Liver (tissue), 9 donors: ENCODE data around the gene BAMBI. TPM values are rescaled to one million over a fixed set of nuclear protein-coding genes. Genes with fewer than 3 reads are reported as not detected.

ENCODE experiments used
- DNase-seq: peaks from one replicate; pipeline ENCODE4 v3.0.0-alpha.2; 2017; ENCODE audit warnings: low spot score
- H3K27ac ChIP-seq, 2 donors: one replicate each; pipeline ENCODE4 v1.7.0; 2013; ENCODE audit warnings: inconsistent platforms in 2 of 2, low read length in 2 of 2, control low read depth in 1 of 2, low read depth in 1 of 2, mild to moderate bottlenecking in 1 of 2
- H3K27me3 ChIP-seq, 4 donors: one replicate each; pipeline versions ENCODE4 v1.6.1 to v1.7.0; 2013; ENCODE audit warnings: low read length in 3 of 4, inconsistent platforms in 1 of 4, mild to moderate bottlenecking in 1 of 4, moderate library complexity in 1 of 4; ENCODE audit not compliant: control insufficient read depth in 4 of 4, insufficient read depth in 4 of 4
- H3K36me3 ChIP-seq, 4 donors: one replicate each; pipeline versions ENCODE4 v1.6.1 to v1.7.0; 2013; ENCODE audit warnings: low read length in 3 of 4, mild to moderate bottlenecking in 3 of 4, low read depth in 1 of 4, moderate library complexity in 1 of 4; ENCODE audit not compliant: control insufficient read depth in 4 of 4, insufficient read depth in 3 of 4
- H3K4me1 ChIP-seq, 4 donors: one replicate each; pipeline versions ENCODE4 v1.6.1 to v1.7.0; 2013; ENCODE audit warnings: low read length in 3 of 4, mild to moderate bottlenecking in 3 of 4, moderate library complexity in 1 of 4; ENCODE audit not compliant: control insufficient read depth in 4 of 4, insufficient read depth in 4 of 4
- H3K4me3 ChIP-seq, 3 donors: one replicate each; pipeline versions ENCODE4 v1.6.1 to v1.7.0; 2013; ENCODE audit warnings: low read length in 3 of 3, control low read depth in 1 of 3, low read depth in 1 of 3, mild to moderate bottlenecking in 1 of 3
- H3K9ac ChIP-seq, 2 donors: one replicate each; pipeline ENCODE4 v1.7.0; 2013; ENCODE audit warnings: low read length in 2 of 2, mild to moderate bottlenecking in 2 of 2, moderate library complexity in 2 of 2, control low read depth in 1 of 2, low read depth in 1 of 2
- H3K9me3 ChIP-seq, 4 donors: one replicate each; pipeline versions ENCODE4 v1.6.1 to v1.7.0; 2013; ENCODE audit warnings: low read length in 3 of 4; ENCODE audit not compliant: control insufficient read depth in 4 of 4
- ATF3 ChIP-seq: IDR thresholded peaks from 2 replicates; pipeline ENCODE4 v1.6.1; 2016; ENCODE audit warnings: antibody characterized with exemption
- CTCF ChIP-seq: fragments of 150-350 bp; IDR thresholded peaks from 2 replicates; pipeline ENCODE4 v1.5.1; 2017; ENCODE audit warnings: improper control_type of control experiment, low read depth, low read length; ENCODE audit not compliant: missing input control
- EGR1 ChIP-seq, 2 donors: IDR thresholded peaks; 2 replicates each; pipeline ENCODE4 v1.6.1; 2016 to 2018; ENCODE audit warnings: antibody characterized with exemption in 2 of 2, low read depth in 2 of 2
- FOXA1 ChIP-seq: IDR thresholded peaks from 2 replicates; pipeline ENCODE4 v1.6.1; 2016; ENCODE audit warnings: antibody characterized with exemption
- FOXA2 ChIP-seq: IDR thresholded peaks from 2 replicates; pipeline ENCODE4 v1.6.1; 2016; ENCODE audit warnings: antibody characterized with exemption
- GABPA ChIP-seq, 2 donors: IDR thresholded peaks in 1 of 2; conservative IDR thresholded peaks in 1 of 2; 2 replicates each; pipeline ENCODE4 v1.6.1; 2016; ENCODE audit warnings: antibody characterized with exemption in 2 of 2, mild to moderate bottlenecking in 1 of 2, moderate library complexity in 1 of 2
- HNF4A ChIP-seq, 2 donors: conservative IDR thresholded peaks; 2 replicates each; pipeline ENCODE4 v1.6.1; 2016; ENCODE audit warnings: antibody characterized with exemption in 2 of 2, mild to moderate bottlenecking in 2 of 2
- HNF4G ChIP-seq: IDR thresholded peaks from 2 replicates; pipeline ENCODE4 v1.6.1; 2016; ENCODE audit warnings: antibody characterized with exemption
- JUND ChIP-seq, 2 donors: IDR thresholded peaks; 2 replicates each; pipeline ENCODE4 v1.6.1; 2016; ENCODE audit warnings: antibody characterized with exemption in 2 of 2
- MAX ChIP-seq: IDR thresholded peaks from 2 replicates; pipeline ENCODE4 v1.6.1; 2016; ENCODE audit warnings: antibody characterized with exemption
- NR2F2 ChIP-seq: IDR thresholded peaks from 2 replicates; pipeline ENCODE4 v1.6.1; 2016; ENCODE audit warnings: antibody characterized with exemption
- RAD21 ChIP-seq, 2 donors: IDR thresholded peaks; 2 replicates each; pipeline ENCODE4 v1.6.1; 2016; ENCODE audit warnings: antibody characterized with exemption in 2 of 2, mild to moderate bottlenecking in 2 of 2
- REST ChIP-seq: IDR thresholded peaks from 2 replicates; pipeline ENCODE4 v1.6.1; 2016; ENCODE audit warnings: antibody characterized with exemption, mild to moderate bottlenecking
- RXRA ChIP-seq, 2 donors: IDR thresholded peaks; 2 replicates each; pipeline ENCODE4 v1.6.1; 2017 to 2018; ENCODE audit warnings: antibody characterized with exemption in 2 of 2, mild to moderate bottlenecking in 1 of 2
- SP1 ChIP-seq: IDR thresholded peaks from 2 replicates; pipeline ENCODE4 v1.6.1; 2018; ENCODE audit warnings: antibody characterized with exemption, mild to moderate bottlenecking
- TAF1 ChIP-seq: conservative IDR thresholded peaks from 2 replicates; pipeline ENCODE4 v1.6.1; 2016; ENCODE audit warnings: antibody characterized with exemption, mild to moderate bottlenecking
- YY1 ChIP-seq: IDR thresholded peaks from 2 replicates; pipeline ENCODE4 v1.6.1; 2016; ENCODE audit warnings: antibody characterized with exemption, mild to moderate bottlenecking
- ZBTB33 ChIP-seq: IDR thresholded peaks from 2 replicates; pipeline ENCODE4 v1.6.1; 2016; ENCODE audit warnings: antibody characterized with exemption
- WGBS: extraction: QIAGEN DNeasy Blood & Tissue Kit; methylation state at CpG from one replicate; pipeline ENCODE4 v1.1.7; 2013; 5-methylcytosine and 5-hydroxymethylcytosine counted together
- polyA plus RNA-seq, 2 donors: library from polyadenylated mRNA; stranded (reverse) in 1 of 2; unstranded in 1 of 2; fragments of 200-250 nt in 1 of 2; fragments of >200 nt in 1 of 2; fragmentation: Nextera tagmentation in 1 of 2; extraction: Ambion mirVana in 1 of 2; gene quantifications; one replicate each; pipeline versions ENCODE4 v1.2.1 to v1.2.3, GENCODE V29; 2013 to 2015
- total RNA-seq, 2 donors: library from RNA; depleted of rRNA; stranded (reverse); fragments of >200 nt; gene quantifications; one replicate each; pipeline ENCODE4 v1.2.3, GENCODE V29; 2014
- donor health status: healthy.
- donor health status: healthy.
- donor health status: healthy.
- donor health status: healthy.
- donor health status: healthy.

Gene BAMBI
- total and polyA plus RNA-seq, 4 donors, result 4.6 to 10.6 (median 5.1) TPM

- TF ChIP-seq REST (no peak), HNF4A (conservative IDR thresholded peaks at IDR 0.05) (peak; percentile 27 to 41)
Measured at GRCh38 chr10:28679581-28680357, 2.4 kb downstream of the BAMBI start (continued).

GRCh38 chr10:28680358-28680752 lies 3.0 kb downstream of the BAMBI start:
- H3K4me1 ChIP-seq, result peaks cover 5 to 41% (median 26%) of the 10 kb centered on the region in 4 donors
- H3K27me3 ChIP-seq, result no peaks in the 10 kb centered on the region

More at GRCh38 chr10:28680358-28680752, 3.0 kb downstream of the BAMBI start:
- Histone ChIP-seq H3K27ac (peak overlapping the region; percentile 42 to 58), H3K36me3 (no peaks in the 10 kb centered on the region), H3K9ac (peak overlapping the region; percentile 70 to 96), H3K9me3 (no peaks in the 10 kb centered on the region), H3K4me3 (peak overlapping the region in 2 of 3 donors; percentile 65 to 71)
- WGBS, result 0% methylated on average over 1 of the region's 1 CpG
- DNase-seq, result no peak
- TF ChIP-seq ATF3 (no peak), JUND (IDR thresholded peaks at IDR 0.05) (no peak), REST (no peak), FOXA2 (no peak), MAX (no peak), EGR1 (IDR thresholded peaks at IDR 0.05; ENCODE audit: low read depth in 2 of 2) (no peak), SP1 (no peak), CTCF (no peak), HNF4A (conservative IDR thresholded peaks at IDR 0.05) (no peak), FOXA1 (no peak), GABPA (IDR thresholded peaks at IDR 0.05 in 1 of 2, conservative IDR thresholded peaks at IDR 0.05 in 1 of 2) (no peak), YY1 (no peak), RXRA (IDR thresholded peaks at IDR 0.05) (no peak), TAF1 (no peak), RAD21 (IDR thresholded peaks at IDR 0.05) (no peak), ZBTB33 (no peak), NR2F2 (no peak), HNF4G (no peak)
